Ectodermal cell (in vitro differentiated cells): ENCODE measurements around the gene LIN7A.

Source experiments
- H3K27ac ChIP-seq: 2 replicates; pipeline ENCODE4 v1.7.0; 2013; ENCODE audit warnings: mild to moderate bottlenecking, low read depth, low read length; ENCODE audit not compliant: insufficient read depth, poor library complexity, severe bottlenecking
- H3K27me3 ChIP-seq: 2 replicates; pipeline ENCODE4 v1.7.0; 2013; ENCODE audit warnings: mild to moderate bottlenecking, low read length; ENCODE audit not compliant: insufficient read depth, control insufficient read depth, poor library complexity, severe bottlenecking
- H3K36me3 ChIP-seq: one replicate; pipeline ENCODE4 v1.7.0; 2013; ENCODE audit warnings: low read length; ENCODE audit not compliant: control insufficient read depth, insufficient read depth
- H3K4me1 ChIP-seq: one replicate; pipeline ENCODE4 v1.7.0; 2013; ENCODE audit warnings: low read length; ENCODE audit not compliant: control insufficient read depth, insufficient read depth
- H3K4me3 ChIP-seq: 2 replicates; pipeline ENCODE4 v1.7.0; 2013; ENCODE audit warnings: low read depth, low read length, control low read depth; ENCODE audit not compliant: insufficient read depth
- H3K9me3 ChIP-seq: 2 replicates; pipeline ENCODE4 v1.7.0; 2013; ENCODE audit warnings: mild to moderate bottlenecking, low read length, moderate library complexity; ENCODE audit not compliant: control insufficient read depth
- WGBS, 2 experiments: methylation state at CpG; one replicate each; pipeline ENCODE4 v1.1.7; 2013; ENCODE audit warnings: missing lambda C conversion rate in 2 of 2; 5-methylcytosine and 5-hydroxymethylcytosine counted together

The LIN7A gene

GRCh38 chr12:80925237-80925636, 12.5 kb downstream of the LIN7A start:
- Histone ChIP-seq H3K4me1 (no peaks in the 10 kb centered on the region), H3K27ac (no peak overlapping the region), H3K4me3 (no peak overlapping the region), H3K9me3 (no peaks in the 10 kb centered on the region), H3K36me3 (no peaks in the 10 kb centered on the region), H3K27me3 (no peaks in the 10 kb centered on the region)
- WGBS, 2 experiments = 100% methylated on average over 2 of the region's 2 CpGs

- H3K36me3 ChIP-seq = no peaks in the 10 kb centered on the region
- no peak overlapping the region for H3K27ac ChIP-seq
- WGBS, 2 experiments = 87 to 100% methylated on average over 1 to 2 of the region's 2 CpGs
- no peaks in the 10 kb centered on the region for H3K27me3 ChIP-seq
- H3K4me1 ChIP-seq = no peaks in the 10 kb centered on the region
- no peak overlapping the region for H3K4me3 ChIP-seq
- H3K9me3 ChIP-seq = no peaks in the 10 kb centered on the region
These were observed 13.3 kb downstream of the LIN7A start for GRCh38 chr12:80924437-80924836.

- Histone ChIP-seq H3K4me1 (no peaks in the 10 kb centered on the region), H3K4me3 (no peak overlapping the region), H3K27me3 (no peaks in the 10 kb centered on the region), H3K36me3 (no peaks in the 10 kb centered on the region), H3K9me3 (no peaks in the 10 kb centered on the region), H3K27ac (no peak overlapping the region)
- WGBS, 2 experiments = 89 to 97% methylated on average over 4 of the region's 4 CpGs
These were observed 17.7 kb downstream of the LIN7A start for GRCh38 chr12:80920006-80920405.

- Histone ChIP-seq H3K27ac (no peak overlapping the region), H3K4me1 (no peaks in the 10 kb centered on the region), H3K36me3 (no peaks in the 10 kb centered on the region), H3K9me3 (no peaks in the 10 kb centered on the region), H3K4me3 (no peak overlapping the region), H3K27me3 (no peaks in the 10 kb centered on the region)
- 90 to 100% methylated on average over 3 of the region's 3 CpGs for WGBS, 2 experiments
These were observed 20.1 kb downstream of the LIN7A start for GRCh38 chr12:80917651-80918050.

GRCh38 chr12:80912901-80913770, 24.6 kb downstream of the LIN7A start:
- Histone ChIP-seq H3K4me1 (no peaks in the 10 kb centered on the region), H3K4me3 (no peak overlapping the region), H3K9me3 (no peaks in the 10 kb centered on the region), H3K27ac (no peak overlapping the region), H3K27me3 (no peaks in the 10 kb centered on the region), H3K36me3 (no peaks in the 10 kb centered on the region)
- WGBS, 2 experiments = 94 to 96% methylated on average over 11 to 13 of the region's 13 CpGs

- no peak overlapping the region for H3K4me3 ChIP-seq
- no peaks in the 10 kb centered on the region for H3K36me3 ChIP-seq
- H3K4me1 ChIP-seq = no peaks in the 10 kb centered on the region
- no peaks in the 10 kb centered on the region for H3K27me3 ChIP-seq
- no peaks in the 10 kb centered on the region for H3K9me3 ChIP-seq
- no peak overlapping the region for H3K27ac ChIP-seq
- WGBS, 2 experiments = 89 to 92% methylated on average over 6 of the region's 6 CpGs
These were observed 28.4 kb downstream of the LIN7A start for GRCh38 chr12:80909370-80909769.

- Histone ChIP-seq H3K4me3 (no peak overlapping the region), H3K27me3 (no peaks in the 10 kb centered on the region), H3K9me3 (no peaks in the 10 kb centered on the region), H3K36me3 (no peaks in the 10 kb centered on the region), H3K27ac (no peak overlapping the region), H3K4me1 (no peaks in the 10 kb centered on the region)
These were observed 35.0 kb downstream of the LIN7A start for GRCh38 chr12:80902711-80903110.

- no peaks in the 10 kb centered on the region for H3K4me1 ChIP-seq
- no peaks in the 10 kb centered on the region for H3K27me3 ChIP-seq
- no peak overlapping the region for H3K27ac ChIP-seq
- H3K4me3 ChIP-seq = no peak overlapping the region
- no peaks in the 10 kb centered on the region for H3K36me3 ChIP-seq
- no peaks in the 10 kb centered on the region for H3K9me3 ChIP-seq
- WGBS, 2 experiments = no CpG with 5 or more reads among the region's 1 CpG
These were observed 36.1 kb downstream of the LIN7A start for GRCh38 chr12:80901661-80902060.

- Histone ChIP-seq H3K4me3 (no peak overlapping the region), H3K27ac (no peak overlapping the region), H3K36me3 (no peaks in the 10 kb centered on the region), H3K4me1 (no peaks in the 10 kb centered on the region), H3K9me3 (no peaks in the 10 kb centered on the region), H3K27me3 (no peaks in the 10 kb centered on the region)
- 96% methylated on average over 3 of the region's 3 CpGs for WGBS, 2 experiments
These were observed 42.5 kb downstream of the LIN7A start for GRCh38 chr12:80895240-80895639.

GRCh38 chr12:80894179-80894578, 43.6 kb downstream of the LIN7A start:
- H3K4me1 ChIP-seq = no peaks in the 10 kb centered on the region
- H3K36me3 ChIP-seq = no peaks in the 10 kb centered on the region
- H3K9me3 ChIP-seq = no peaks in the 10 kb centered on the region
- H3K4me3 ChIP-seq = no peak overlapping the region
- no peak overlapping the region for H3K27ac ChIP-seq
- WGBS, 2 experiments = 94 to 95% methylated on average over 2 to 3 of the region's 3 CpGs
- H3K27me3 ChIP-seq = no peaks in the 10 kb centered on the region
